ENCODE measurements around the gene SLC38A6. TPM values are rescaled to one million over a fixed set of nuclear protein-coding genes. Genes with fewer than 3 reads are reported as not detected.

Gene SLC38A6
- total RNA-seq, 1 experiment from 2014 or later, result 6.0 TPM

- no peaks in the 10 kb centered on the region for H3K27me3 Mint-ChIP-seq (ENCODE audit: low read depth)
- WGBS (ENCODE audit: extremely low coverage, insufficient read length, low lambda C conversion rate), result no CpG with 5 or more reads among the region's 3 CpGs
- no peak overlapping the region for H3K56ac ChIP-seq (ENCODE audit: insufficient read length, low read depth, low read length)
Measured at GRCh38 chr14:60973070-60973469, 8.0 kb upstream of the SLC38A6 start.

More at GRCh38 chr14:60973070-60973469, 8.0 kb upstream of the SLC38A6 start:
- H2BK20ac ChIP-seq (ENCODE audit: low read depth, low read length, poor library complexity, severe bottlenecking), result no peak overlapping the region
- no peaks in the 10 kb centered on the region for H3K23me2 ChIP-seq (ENCODE audit: insufficient read length, low read depth, low read length, poor library complexity, severe bottlenecking)
- H3K14ac ChIP-seq (ENCODE audit: insufficient read depth, low read length), result no peak overlapping the region
- H3T11ph ChIP-seq (ENCODE audit: low read length), result no peak overlapping the region
- no peak overlapping the region for H4K5ac ChIP-seq (ENCODE audit: insufficient read length, low read depth, low read length)
- no peak overlapping the region for H4K8ac ChIP-seq (replicated peaks; ENCODE audit: insufficient read length, low read depth, low read length)
- DNase-seq, result no peak
- no peak overlapping the region for H2AK5ac ChIP-seq (ENCODE audit: insufficient read length, low read length)
- Mint-ChIP-seq H3K4me3 (no peak overlapping the region), H3K27ac (no peak overlapping the region; a peak in 1 of 7 replicates), H3K4me1 (no peaks in the 10 kb centered on the region), H3K36me3 (ENCODE audit: insufficient read depth in 1 of 3, low read depth in 3 of 3) (peaks cover 2 to 35% (median 15%) of the 10 kb centered on the region in 3 experiments; a peak in 6 of 7 replicates), H3K9me3 (no peaks in the 10 kb centered on the region)
- H2AFZ ChIP-seq (ENCODE audit: low read length), result no peak overlapping the region
- no peak for TF ChIP-seq CTCF (conservative IDR thresholded peaks at IDR 0.05)
- H3K4me1 ChIP-seq (ENCODE audit: insufficient read depth, low read length), result no peaks in the 10 kb centered on the region; the same call in 1 of the 2 replicates
- H4K91ac ChIP-seq (ENCODE audit: insufficient read length, low read depth, low read length), result no peak overlapping the region
- H2BK15ac ChIP-seq (ENCODE audit: low read depth, low read length), result no peak overlapping the region
- no peak overlapping the region for H3K18ac ChIP-seq (ENCODE audit: insufficient read length, low read depth, low read length)
- H3K9ac ChIP-seq (ENCODE audit: extremely low read depth, insufficient read length, low read length), result no peak overlapping the region
- no peak overlapping the region for H3K4me2 ChIP-seq (ENCODE audit: insufficient read depth, insufficient read length, low read length)
- no peaks in the 10 kb centered on the region for H3K79me2 ChIP-seq (ENCODE audit: insufficient read depth, low read length)
- no peak overlapping the region for H3K23ac ChIP-seq (ENCODE audit: insufficient read length, low read depth, low read length)
- H2BK5ac ChIP-seq (ENCODE audit: insufficient read length, low read length), result no peak overlapping the region
- no peak overlapping the region for H2BK12ac ChIP-seq (ENCODE audit: insufficient read length, low read depth, low read length)
- H4K20me1 ChIP-seq (ENCODE audit: control insufficient read depth, insufficient read depth, insufficient read length), result no peaks in the 10 kb centered on the region
- H2BK120ac ChIP-seq (ENCODE audit: low read depth, low read length, poor library complexity, severe bottlenecking), result no peak overlapping the region
- H3K79me1 ChIP-seq (ENCODE audit: insufficient read depth, low read depth, low read length, poor library complexity, severe bottlenecking), result no peaks in the 10 kb centered on the region
- H3K9me3 ChIP-seq (ENCODE audit: control insufficient read depth, low read depth, low read length), result no peaks in the 10 kb centered on the region
- no peak overlapping the region for H3K27ac ChIP-seq (ENCODE audit: insufficient read length, low read depth, low read length)
- no peaks in the 10 kb centered on the region; the same call in 1 of the 2 replicates for H3K27me3 ChIP-seq (ENCODE audit: insufficient read depth, low read length)
- H3K4ac ChIP-seq (ENCODE audit: low read depth, low read length), result no peak overlapping the region
